HL-60/S4 (cell line): ENCODE measurements around the gene DUSP15.
"Not testable (repeated sequence)": the region's sequence is repeated elsewhere in the genome, so short reads cannot be mapped to it uniquely, and the experiment has no call there.

Experiments
- in situ Hi-C: fragments of 300-500 bp; cut with MboI; formaldehyde crosslinking; loops from 2 replicates; pipeline ENCODE4 v1.14.3; 2022; ENCODE audit warnings: low sequenced_read_pairs

The DUSP15 gene

GRCh38 chr20:31826074-31826473 is 44.3 kb downstream of the DUSP15 start:
- in situ Hi-C loops: loop anchor here (10.0 to 25.0 kb wide), 2 partner anchors 199 to 836 kb away; partner anchors contain the start of gene C20orf203

GRCh38 chr20:31824554-31825313 is 45.6 kb downstream of the DUSP15 start:
- in situ Hi-C loops: loop anchor here (10.0 to 25.0 kb wide), 2 partner anchors 200 to 838 kb away; partner anchors contain the start of gene C20orf203

- in situ Hi-C loops: loop anchor here (10.0 kb wide), 1 partner anchor 201 kb away; no protein-coding TSS in a partner anchor
Measured at GRCh38 chr20:31824125-31824485, 46.2 kb downstream of the DUSP15 start.

- in situ Hi-C loops: loop anchor here (10.0 kb wide), 1 partner anchor 201 kb away; no protein-coding TSS in a partner anchor
Measured at GRCh38 chr20:31823360-31824124, 46.8 kb downstream of the DUSP15 start.

- in situ Hi-C loops: loop anchor here (10.0 kb wide), 1 partner anchor 202 kb away; no protein-coding TSS in a partner anchor
Measured at GRCh38 chr20:31822421-31823330, 47.7 kb downstream of the DUSP15 start.

- in situ Hi-C loops: loop anchor here (10.0 kb wide), 1 partner anchor 203 kb away; no protein-coding TSS in a partner anchor
Measured at GRCh38 chr20:31821427-31821826, 48.9 kb downstream of the DUSP15 start.

GRCh38 chr20:31820228-31820627 is 50.1 kb downstream of the DUSP15 start:
- in situ Hi-C loops: loop anchor here (10.0 kb wide), 1 partner anchor 205 kb away; no protein-coding TSS in a partner anchor

GRCh38 chr20:31819083-31819784 is 51.1 kb downstream of the DUSP15 start, which contains the start of gene MYLK2:
Gene MYLK2, plus strand, starts transcription at chr20:31819356. Its CDS starts 225 bp downstream, at chr20:31819581.
- in situ Hi-C loops: no loop called here

- in situ Hi-C loops: no loop called here
Measured at GRCh38 chr20:31818376-31818908, 51.9 kb downstream of the DUSP15 start.

GRCh38 chr20:31817461-31817860 is 52.9 kb downstream of the DUSP15 start:
- in situ Hi-C loops: no loop called here

- in situ Hi-C loops: no loop called here
Measured at GRCh38 chr20:31816221-31816620, 54.1 kb downstream of the DUSP15 start.

- in situ Hi-C loops: no loop called here
Measured at GRCh38 chr20:31815408-31816188, 54.7 kb downstream of the DUSP15 start.

- in situ Hi-C loops: not testable (repeated sequence)
Measured at GRCh38 chr20:31814142-31814541, 56.2 kb downstream of the DUSP15 start.

- in situ Hi-C loops: no loop called here
Measured at GRCh38 chr20:31813611-31814010, 56.7 kb downstream of the DUSP15 start.

GRCh38 chr20:31811796-31812728 is 58.3 kb downstream of the DUSP15 start:
- in situ Hi-C loops: no loop called here

GRCh38 chr20:31811198-31811597 is 59.1 kb downstream of the DUSP15 start:
- in situ Hi-C loops: no loop called here
